MM.1S (cell line): ENCODE measurements around the gene PTPN22.

ENCODE experiments used
- EZH2 ChIP-seq: fragments of 300-600 bp; sonication (generic); optimal IDR thresholded peaks from 2 replicates; pipeline ENCODE3; 2017; ENCODE audit warnings: low read depth, mild to moderate bottlenecking, antibody characterized with exemption, low read length, mixed read lengths
- EZH2phosphoT487 ChIP-seq: fragments of 300-600 bp; sonication (generic); IDR thresholded peaks from 2 replicates; pipeline ENCODE4 v1.6.1; 2018; ENCODE audit warnings: antibody characterized with exemption, low read length
- TF ChIP-seq, protein P1 (sequence below): fragments of 300-600 bp; sonication (generic); IDR thresholded peaks from 2 replicates; pipeline ENCODE4 v1.5.1; 2016; ENCODE audit warnings: antibody characterized with exemption, low read length, mixed read lengths

DNA sequence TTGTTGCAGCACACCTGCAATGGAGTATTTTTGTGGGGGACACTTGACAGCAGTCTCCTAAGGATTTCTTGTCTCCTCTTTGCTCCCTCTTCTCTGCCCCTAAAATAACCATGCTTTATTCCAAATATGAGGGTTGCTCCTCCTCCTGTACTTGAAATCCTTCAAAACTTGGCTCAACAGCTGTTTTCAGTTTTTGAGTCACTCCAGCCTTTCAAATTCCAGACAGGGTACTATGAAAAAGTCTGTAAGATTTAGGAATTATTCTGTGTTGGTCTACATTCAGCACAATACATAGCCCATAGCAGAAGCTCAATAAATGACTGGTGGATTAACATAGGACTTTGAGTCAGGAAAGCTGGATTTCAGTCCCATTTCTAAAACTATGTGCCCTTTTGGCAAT, 27.6 kb upstream of the PTPN22 start:
- TF ChIP-seq, protein P1, sequence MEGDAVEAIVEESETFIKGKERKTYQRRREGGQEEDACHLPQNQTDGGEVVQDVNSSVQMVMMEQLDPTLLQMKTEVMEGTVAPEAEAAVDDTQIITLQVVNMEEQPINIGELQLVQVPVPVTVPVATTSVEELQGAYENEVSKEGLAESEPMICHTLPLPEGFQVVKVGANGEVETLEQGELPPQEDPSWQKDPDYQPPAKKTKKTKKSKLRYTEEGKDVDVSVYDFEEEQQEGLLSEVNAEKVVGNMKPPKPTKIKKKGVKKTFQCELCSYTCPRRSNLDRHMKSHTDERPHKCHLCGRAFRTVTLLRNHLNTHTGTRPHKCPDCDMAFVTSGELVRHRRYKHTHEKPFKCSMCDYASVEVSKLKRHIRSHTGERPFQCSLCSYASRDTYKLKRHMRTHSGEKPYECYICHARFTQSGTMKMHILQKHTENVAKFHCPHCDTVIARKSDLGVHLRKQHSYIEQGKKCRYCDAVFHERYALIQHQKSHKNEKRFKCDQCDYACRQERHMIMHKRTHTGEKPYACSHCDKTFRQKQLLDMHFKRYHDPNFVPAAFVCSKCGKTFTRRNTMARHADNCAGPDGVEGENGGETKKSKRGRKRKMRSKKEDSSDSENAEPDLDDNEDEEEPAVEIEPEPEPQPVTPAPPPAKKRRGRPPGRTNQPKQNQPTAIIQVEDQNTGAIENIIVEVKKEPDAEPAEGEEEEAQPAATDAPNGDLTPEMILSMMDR: no peak
- TF ChIP-seq EZH2phosphoT487 (no peak), EZH2 (no peak)
